HEK293 (cell line): ENCODE results near the gene MYL12A.
"Not testable (repeated sequence)": the region's sequence is repeated elsewhere in the genome, so short reads cannot be mapped to it uniquely, and the experiment has no call there.

Experiments
- CTCF ChIA-PET: fragments of 350-600 bp; formaldehyde crosslinking; extraction: SDS; loops from one replicate; lab custom pipeline; 2021; ENCODE audit warnings: antibody characterized with exemption; lab: Yijun Ruan, JAX
- POLR2A ChIA-PET: fragments of 300-600 bp; formaldehyde crosslinking; extraction: SDS; loops from one replicate; lab custom pipeline; 2020; ENCODE audit warnings: antibody characterized with exemption, inconsistent platforms; lab: Yijun Ruan, JAX
- H3K27ac ChIP-seq: fragments of 200-500 bp; sonication (Bioruptor generic); 2 replicates; pipeline ENCODE4 v1.5.1; 2014; ENCODE audit warnings: low read depth, low read length, control low read depth, inconsistent platforms; ENCODE audit errors: extremely low read depth
- H3K36me3 ChIP-seq, 2 experiments: fragments of 200-500 bp in 1 of 2; sonication (Bioruptor generic) in 1 of 2; 1 replicate in 1 of 2; 2 replicates in 1 of 2; pipeline ENCODE4 v1.5.1; 2014 to 2017; ENCODE audit warnings: inconsistent platforms in 2 of 2, low read length in 2 of 2; ENCODE audit not compliant: control insufficient read depth in 2 of 2, insufficient read depth in 1 of 2
- H3K4me1 ChIP-seq: fragments of 200-500 bp; sonication (Bioruptor generic); 2 replicates; pipeline ENCODE4 v1.5.1; 2014; ENCODE audit warnings: mild to moderate bottlenecking, low read length, inconsistent platforms; ENCODE audit not compliant: control insufficient read depth, insufficient read depth
- H3K4me3 ChIP-seq: 2 replicates; pipeline ENCODE4 v1.5.1; 2011; ENCODE audit warnings: low read depth, mild to moderate bottlenecking, control low read depth, low read length, moderate library complexity
- H3K9me3 ChIP-seq: fragments of 200-500 bp; sonication (Bioruptor generic); 2 replicates; pipeline ENCODE4 v1.5.1; 2014; ENCODE audit warnings: low read depth, low read length, inconsistent platforms; ENCODE audit not compliant: control insufficient read depth, insufficient read depth
- REPIN1 ChIP-seq: fragments of 450-650 bp; formaldehyde crosslinking; IDR thresholded peaks from 2 replicates; pipeline ENCODE4 v1.5.1; 2017; ENCODE audit warnings: missing biosample characterization, missing genetic modification characterization, low read depth
- ZNF335 ChIP-seq: fragments of 450-650 bp; formaldehyde crosslinking; conservative IDR thresholded peaks from 2 replicates; pipeline ENCODE4 v1.5.1; 2016; ENCODE audit warnings: missing biosample characterization, missing genetic modification characterization
- ZNF341 ChIP-seq: fragments of 450-650 bp; formaldehyde crosslinking; IDR thresholded peaks from 2 replicates; pipeline ENCODE4; 2016; ENCODE audit warnings: low read depth, missing biosample characterization, missing genetic modification characterization
- ZNF585B ChIP-seq: fragments of 450-650 bp; formaldehyde crosslinking; IDR thresholded peaks from 2 replicates; pipeline ENCODE4 v1.5.1; 2016; ENCODE audit warnings: missing biosample characterization, missing genetic modification characterization
- ZNF658 ChIP-seq: fragments of 450-650 bp; formaldehyde crosslinking; IDR thresholded peaks from 2 replicates; pipeline ENCODE4; 2016; ENCODE audit warnings: missing biosample characterization, missing genetic modification characterization
- ZNF692 ChIP-seq: fragments of 450-650 bp; formaldehyde crosslinking; IDR thresholded peaks from 2 replicates; pipeline ENCODE4 v1.5.1; 2016; ENCODE audit warnings: missing biosample characterization, missing genetic modification characterization

The MYL12A gene

GRCh38 chr18:3217948-3218647, 29.5 kb upstream of the MYL12A start (continued):
- 0 out of 2 replicates have a peak, but pooled peaks have one; percentile 19 for TF ChIP-seq ZNF692 (tag by site-specific recombination)
- TF ChIP-seq, all 188 proteins: peak for 2

GRCh38 chr18:3218819-3219218, 28.8 kb upstream of the MYL12A start:
- TF ChIP-seq REPIN1 (tag by site-specific recombination) (no peak), ZNF658 (tag by site-specific recombination) (no peak)
- ChIA-PET CTCF (interaction anchor here (0.8 kb wide), 1 partner anchor 1528 kb away, joined by 3 read pairs; no protein-coding TSS in a partner anchor), POLR2A (interaction anchor here (1.5 kb wide), 1 partner anchor 15 kb away, joined by 3 read pairs; no protein-coding TSS in a partner anchor)
- no peaks in the 10 kb centered on the region for H3K9me3 ChIP-seq
- no peak overlapping the region for H3K27ac ChIP-seq
- no peak overlapping the region for H3K4me3 ChIP-seq
- peaks cover 7% of the 10 kb centered on the region for H3K4me1 ChIP-seq
- H3K36me3 ChIP-seq, result no peaks in the 10 kb centered on the region

DNA sequence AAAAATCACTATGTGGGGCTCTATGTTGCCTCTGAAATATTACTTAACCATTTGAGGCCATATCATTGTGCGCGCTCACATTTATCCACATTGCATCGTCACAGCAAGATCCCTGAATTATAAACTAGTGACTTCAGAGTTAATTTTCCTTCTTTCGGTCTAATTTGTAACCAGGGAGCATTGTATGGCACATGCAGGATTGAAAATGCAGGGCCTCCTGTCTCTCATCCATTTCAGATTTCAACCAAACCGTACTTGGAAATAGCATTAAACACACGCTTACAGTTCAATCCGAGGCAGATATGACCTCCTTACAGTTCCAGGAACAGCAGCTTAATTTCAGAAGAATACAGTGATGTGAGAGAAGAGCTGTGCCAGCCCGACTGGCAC, 28.4 kb upstream of the MYL12A start:
- peaks cover 7% of the 10 kb centered on the region for H3K4me1 ChIP-seq
- no peak overlapping the region for H3K4me3 ChIP-seq
- ChIA-PET POLR2A (interaction anchor here (1.5 kb wide), 1 partner anchor 14 kb away, joined by 3 read pairs; no protein-coding TSS in a partner anchor), CTCF (interaction anchor here (0.8 to 1.6 kb wide), 2 partner anchors 90 to 1528 kb away, joined by 3 read pairs; no protein-coding TSS in a partner anchor)
- no peak overlapping the region; the same call in 1 of the 2 replicates for H3K27ac ChIP-seq
- no peaks in the 10 kb centered on the region for H3K9me3 ChIP-seq
- TF ChIP-seq ZNF692 (tag by site-specific recombination) (no peak), ZNF585B (tag by site-specific recombination) (no peak)
- TF ChIP-seq, all 188 proteins: peak for 0
- no peaks in the 10 kb centered on the region for H3K36me3 ChIP-seq

GRCh38 chr18:3219631-3220335, 27.8 kb upstream of the MYL12A start, which contains the start of gene MYOM1:
MYOM1 (minus strand) TSS chr18:3219968; CDS start chr18:3215223, 4,745 bp downstream.
- POLR2A ChIA-PET, result no interaction called here
- no peak within 1 kb of the TSS; the same call in 1 of the 2 replicates for H3K27ac ChIP-seq
- H3K4me3 ChIP-seq, result no peak within 1 kb of the TSS
- no peaks in the 10 kb centered on the region for H3K9me3 ChIP-seq
- TF ChIP-seq ZNF341 (tag by site-specific recombination), result peak; percentile 45
- TF ChIP-seq ZNF335, result no peak
- TF ChIP-seq, all 188 proteins: peak for 1
- CTCF ChIA-PET, result interaction anchor here (0.6 to 1.6 kb wide), 3 partner anchors 91 to 1529 kb away, joined by 3 to 4 read pairs (median 3); no protein-coding TSS in a partner anchor
- Histone ChIP-seq H3K36me3 (no peaks in the 10 kb centered on the region), H3K4me1 (peaks cover 7% of the 10 kb centered on the region)

- H3K27ac ChIP-seq, H3K9me3 ChIP-seq, H3K36me3 ChIP-seq, POLR2A ChIA-PET, H3K4me3 ChIP-seq, H3K4me1 ChIP-seq: not testable (repeated sequence)
- CTCF ChIA-PET, result interaction anchor here (1.6 kb wide), 1 partner anchor 92 kb away, joined by 3 read pairs; no protein-coding TSS in a partner anchor
Measured at GRCh38 chr18:3220868-3221267, 26.7 kb upstream of the MYL12A start.
